BE2C (cell line): ENCODE measurements around the gene CACNA2D2.

Experiments
- DNase-seq: peaks from one replicate; pipeline ENCODE4 v3.0.0-alpha.2; 2020
- H3K27me3 ChIP-seq: fragments of 250-450 bp; sonication (Bioruptor Pico); 2 replicates; pipeline ENCODE4 v1.5.1; 2020; ENCODE audit warnings: mild to moderate bottlenecking
- H3K36me3 ChIP-seq: fragments of 250-450 bp; sonication (Bioruptor Pico); 2 replicates; pipeline ENCODE4 v1.5.1; 2020; ENCODE audit warnings: mild to moderate bottlenecking
- H3K4me1 ChIP-seq: fragments of 250-450 bp; sonication (Bioruptor Pico); 2 replicates; pipeline ENCODE4 v1.5.1; 2020
- H3K4me3 ChIP-seq: 2 replicates; pipeline ENCODE4 v1.5.1; 2011; ENCODE audit warnings: low read depth, low read length
- H3K9me3 ChIP-seq: fragments of 250-450 bp; sonication (Bioruptor Pico); 2 replicates; pipeline ENCODE4 v1.5.1; 2020
- CTCF ChIP-seq: IDR thresholded peaks from 2 replicates; pipeline ENCODE4 v1.5.1; 2012; ENCODE audit warnings: mild to moderate bottlenecking, low read depth, low read length

CACNA2D2 gene

GRCh38 chr3:50508821-50509220 lies 5.4 kb upstream of the CACNA2D2 start:
- no peak overlapping the region for H3K4me3 ChIP-seq
- TF ChIP-seq CTCF, result no peak
- H3K4me1 ChIP-seq, result peaks cover 7% of the 10 kb centered on the region; the same call in 1 of the 2 replicates
- H3K9me3 ChIP-seq, result no peaks in the 10 kb centered on the region
- DNase-seq, result no peak
- no peaks in the 10 kb centered on the region for H3K27me3 ChIP-seq
- no peaks in the 10 kb centered on the region for H3K36me3 ChIP-seq

DNA sequence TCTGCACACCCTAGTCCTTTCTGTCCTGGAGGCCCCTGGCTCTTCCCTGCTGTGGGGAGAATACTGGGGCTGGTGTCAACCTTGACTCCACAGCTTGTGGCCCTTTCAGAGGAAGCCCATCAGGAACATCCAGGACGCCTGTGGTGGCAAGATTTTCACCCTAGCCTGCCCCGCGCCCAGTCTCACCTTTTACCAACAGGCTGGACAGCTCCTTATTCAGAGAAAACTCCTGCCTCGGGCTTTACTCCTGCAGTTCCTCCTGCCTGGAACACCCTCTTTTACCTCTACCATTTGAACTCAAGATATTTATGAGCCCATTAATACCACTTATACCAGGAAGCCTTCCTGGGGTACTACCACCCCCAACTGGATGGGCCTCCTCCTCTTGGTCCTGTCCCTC lies 2.7 kb upstream of the CACNA2D2 start:
- H3K36me3 ChIP-seq, result no peaks in the 10 kb centered on the region
- H3K9me3 ChIP-seq, result no peaks in the 10 kb centered on the region
- TF ChIP-seq CTCF, result no peak
- H3K27me3 ChIP-seq, result no peaks in the 10 kb centered on the region
- DNase-seq, result no peak
- no peaks in the 10 kb centered on the region; the same call in 1 of the 2 replicates for H3K4me1 ChIP-seq
- no peak overlapping the region for H3K4me3 ChIP-seq

DNA sequence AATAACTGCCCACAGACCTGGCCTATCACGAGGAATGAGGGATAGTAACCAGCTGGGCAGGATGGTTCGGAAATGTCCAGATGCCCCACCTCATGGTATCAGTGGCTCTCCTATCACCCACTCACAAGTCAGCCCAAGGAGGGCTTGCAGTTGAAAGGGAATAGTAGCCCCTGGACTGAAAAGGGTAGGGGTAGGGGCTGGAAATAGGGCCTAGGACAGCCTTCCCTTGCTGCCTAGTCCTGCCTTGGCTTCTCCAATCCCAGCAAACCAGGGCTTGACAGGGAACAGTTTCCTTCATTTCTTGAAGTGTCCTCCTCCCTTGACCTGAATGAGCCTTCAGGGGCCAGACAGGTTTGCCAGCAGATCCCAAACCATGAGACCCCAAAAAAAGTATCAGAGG lies 1.2 kb upstream of the CACNA2D2 start:
- no peak for DNase-seq
- no peaks in the 10 kb centered on the region; the same call in 1 of the 2 replicates for H3K4me1 ChIP-seq
- no peak overlapping the region for H3K4me3 ChIP-seq
- TF ChIP-seq CTCF, result no peak
- no peaks in the 10 kb centered on the region for H3K36me3 ChIP-seq
- no peaks in the 10 kb centered on the region for H3K27me3 ChIP-seq
- H3K9me3 ChIP-seq, result no peaks in the 10 kb centered on the region

GRCh38 chr3:50502584-50503423 lies 630 bp downstream of the CACNA2D2 start:
- Histone ChIP-seq H3K4me1 (no peaks in the 10 kb centered on the region; the same call in 1 of the 2 replicates), H3K36me3 (no peaks in the 10 kb centered on the region), H3K27me3 (no peaks in the 10 kb centered on the region), H3K9me3 (no peaks in the 10 kb centered on the region), H3K4me3 (peak overlapping the region; percentile 68)
- no peak; the same call in 1 of the 2 replicates for TF ChIP-seq CTCF
- DNase-seq, result peak; percentile 25

GRCh38 chr3:50502225-50502583 lies 1.2 kb downstream of the CACNA2D2 start:
- TF ChIP-seq CTCF, result no peak
- peak overlapping the region; percentile 68 for H3K4me3 ChIP-seq
- no peak for DNase-seq
- H3K9me3 ChIP-seq, result no peaks in the 10 kb centered on the region
- no peaks in the 10 kb centered on the region for H3K27me3 ChIP-seq
- no peaks in the 10 kb centered on the region; the same call in 1 of the 2 replicates for H3K4me1 ChIP-seq
- no peaks in the 10 kb centered on the region for H3K36me3 ChIP-seq
